ENCODE results near the gene GAB3.

- TF ChIP-seq CTCF (IDR thresholded peaks at IDR 0.05; ENCODE audit: insufficient read depth, low read length, poor library complexity, severe bottlenecking) (no peak), EZH2phosphoT487 (conservative IDR thresholded peaks at IDR 0.05; ENCODE audit: low read length) (no peak)
Measured at GRCh38 chrX:154793084-154793795, 42.4 kb upstream of the GAB3 start.

Measured in SU-DHL-6 (cell line).